DND-41 (cell line): ENCODE measurements around the gene RHEX.

Experiments used
- ATAC-seq: fragments of 200-7000 bp; cut with Tn5 transposase; 3 replicates; pipeline ENCODE4 v1.9.1; 2021; ENCODE audit warnings: low read depth; ENCODE audit not compliant: insufficient read depth
- DNase-seq: peaks from one replicate; pipeline ENCODE4 v3.0.0-alpha.2; 2020
- H2AFZ ChIP-seq: 2 replicates; pipeline ENCODE4 v1.6.0; 2012; ENCODE audit warnings: low read depth, low read length
- H3K27ac ChIP-seq: 2 replicates; pipeline ENCODE4 v1.5.1; 2012; ENCODE audit warnings: low read length, inconsistent platforms
- H3K27me3 ChIP-seq: fragments of 200-600 bp; sonication (generic); 2 replicates; pipeline ENCODE4 v1.6.0; 2012; ENCODE audit warnings: low read length, mild to moderate bottlenecking, inconsistent platforms; ENCODE audit not compliant: insufficient read depth, poor library complexity
- H3K36me3 ChIP-seq: 2 replicates; pipeline ENCODE4 v1.5.1; 2012; ENCODE audit warnings: low read length, inconsistent platforms; ENCODE audit not compliant: insufficient read depth
- H3K4me1 ChIP-seq: 2 replicates; pipeline ENCODE4 v1.5.1; 2012; ENCODE audit warnings: mild to moderate bottlenecking, low read length; ENCODE audit not compliant: insufficient read depth
- H3K4me2 ChIP-seq: 2 replicates; pipeline ENCODE4 v1.6.0; 2012; ENCODE audit warnings: mild to moderate bottlenecking, moderate library complexity, low read length, inconsistent platforms; ENCODE audit not compliant: insufficient read depth
- H3K4me3 ChIP-seq, 2 experiments: fragments of 200-600 bp in 1 of 2; shearing (Covaris generic) in 1 of 2; 2 replicates each; pipeline ENCODE4 v1.5.1; 2012 to 2016; ENCODE audit warnings: inconsistent platforms in 2 of 2, low read length in 2 of 2, mild to moderate bottlenecking in 2 of 2, low read depth in 1 of 2, moderate library complexity in 1 of 2
- H3K79me2 ChIP-seq: 2 replicates; pipeline ENCODE4 v1.6.0; 2012; ENCODE audit warnings: low read length, inconsistent platforms; ENCODE audit not compliant: insufficient read depth
- H3K9ac ChIP-seq: 2 replicates; pipeline ENCODE4 v1.6.0; 2012; ENCODE audit warnings: low read depth, mild to moderate bottlenecking, inconsistent platforms, low read length, moderate library complexity
- H3K9me3 ChIP-seq: 2 replicates; pipeline ENCODE4 v1.5.1; 2012; ENCODE audit warnings: low read length, moderate library complexity, mild to moderate bottlenecking, inconsistent platforms; ENCODE audit not compliant: insufficient read depth, severe bottlenecking
- H4K20me1 ChIP-seq: 2 replicates; pipeline ENCODE4 v1.6.0; 2012; ENCODE audit warnings: low read length; ENCODE audit not compliant: insufficient read depth
- CTCF ChIP-seq: IDR thresholded peaks from 2 replicates; pipeline ENCODE4 v1.5.1; 2012; ENCODE audit warnings: borderline replicate concordance, low read length, moderate library complexity, mild to moderate bottlenecking; ENCODE audit not compliant: poor library complexity, severe bottlenecking; ENCODE audit errors: extremely low read depth
- EZH2 ChIP-seq: IDR thresholded peaks from 3 replicates; pipeline ENCODE4 v1.6.1; 2012; ENCODE audit warnings: borderline replicate concordance, low read depth, mild to moderate bottlenecking, moderate library complexity, low read length, inconsistent platforms; ENCODE audit not compliant: severe bottlenecking

The RHEX gene

DNA sequence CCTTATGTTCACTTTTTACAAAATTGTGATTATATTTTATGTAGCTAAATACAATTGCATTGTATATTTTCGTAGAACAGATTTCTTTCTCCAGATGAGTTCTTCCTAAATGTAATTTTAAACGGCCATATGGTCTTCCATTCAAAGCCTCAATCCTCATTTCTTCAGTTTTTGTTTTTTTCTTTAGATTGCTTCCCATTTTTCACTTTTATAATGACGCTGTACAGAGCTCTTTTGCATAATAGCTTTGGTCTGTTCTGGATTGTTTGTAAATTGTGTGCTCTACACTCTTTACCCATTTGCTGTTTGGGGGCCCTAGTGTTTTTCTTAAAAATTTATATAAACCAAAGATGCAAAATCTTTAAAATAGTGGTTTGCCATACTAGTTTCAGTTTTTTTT, 36.4 kb downstream of the RHEX start:
- Histone ChIP-seq H3K36me3 (no peaks in the 10 kb centered on the region), H3K79me2 (no peaks in the 10 kb centered on the region), H4K20me1 (no peaks in the 10 kb centered on the region), H3K9me3 (no peaks in the 10 kb centered on the region), H3K4me2 (no peak overlapping the region), H3K4me1 (no peaks in the 10 kb centered on the region), H3K27ac (no peak overlapping the region), H3K27me3 (peaks cover 15% of the 10 kb centered on the region), H2AFZ (no peak overlapping the region), H3K4me3 (no peak overlapping the region), H3K9ac (no peak overlapping the region)
- ATAC-seq (no peak), DNase-seq (no peak)
- TF ChIP-seq EZH2 (no peak), CTCF (no peak)

- H4K20me1 ChIP-seq, result no peaks in the 10 kb centered on the region
- TF ChIP-seq CTCF (no peak), EZH2 (no peak)
- no peak overlapping the region for H3K4me3 ChIP-seq
- H3K4me1 ChIP-seq, result no peaks in the 10 kb centered on the region
- no peaks in the 10 kb centered on the region for H3K79me2 ChIP-seq
- no peak for DNase-seq
- H3K36me3 ChIP-seq, result no peaks in the 10 kb centered on the region
- no peak for ATAC-seq
- H3K27ac ChIP-seq, result no peak overlapping the region
- no peaks in the 10 kb centered on the region for H3K9me3 ChIP-seq
- no peak overlapping the region for H3K9ac ChIP-seq
- no peak overlapping the region for H3K4me2 ChIP-seq
- peaks cover 14% of the 10 kb centered on the region for H3K27me3 ChIP-seq
- H2AFZ ChIP-seq, result no peak overlapping the region
Measured at GRCh38 chr1:206094024-206094423, 41.1 kb downstream of the RHEX start.

DNA sequence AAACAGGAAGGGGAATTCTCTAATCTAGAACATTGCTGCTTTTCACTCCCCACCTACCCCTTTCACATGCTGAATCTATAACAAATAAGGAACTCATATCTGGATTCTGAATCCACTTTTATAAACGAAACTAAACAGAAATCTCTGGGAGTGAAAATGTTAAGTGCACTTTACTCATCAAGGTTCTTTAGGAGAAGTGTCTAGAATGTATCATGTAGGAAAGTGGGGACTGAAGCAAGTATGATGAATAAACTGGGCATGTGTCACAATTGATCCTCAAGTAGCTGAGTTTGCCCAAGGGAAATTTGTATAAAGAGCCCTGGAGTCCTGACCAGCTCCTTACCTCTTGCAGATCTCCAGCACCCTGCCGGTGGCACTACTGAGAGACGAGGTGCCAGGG, 44.4 kb downstream of the RHEX start:
- H3K27ac ChIP-seq, result no peak overlapping the region
- H3K9ac ChIP-seq, result no peak overlapping the region
- no peaks in the 10 kb centered on the region for H3K36me3 ChIP-seq
- DNase-seq, result no peak
- no peak overlapping the region for H2AFZ ChIP-seq
- no peaks in the 10 kb centered on the region for H3K9me3 ChIP-seq
- no peak overlapping the region for H3K4me3 ChIP-seq
- peaks cover 25% of the 10 kb centered on the region for H3K27me3 ChIP-seq
- no peak for ATAC-seq
- H3K79me2 ChIP-seq, result no peaks in the 10 kb centered on the region
- H3K4me2 ChIP-seq, result no peak overlapping the region
- H4K20me1 ChIP-seq, result no peaks in the 10 kb centered on the region
- TF ChIP-seq EZH2 (no peak), CTCF (no peak)
- H3K4me1 ChIP-seq, result no peaks in the 10 kb centered on the region
